Trophoblast cell (in vitro differentiated cells and primary cell): ENCODE measurements around the gene TBC1D9.

Experiments used
- DNase-seq, 2 donors: peaks; one replicate each; pipeline ENCODE4 v3.0.0-alpha.2; 2016
- H2AFZ ChIP-seq: 2 replicates; pipeline ENCODE4 v1.6.1; 2013; ENCODE audit warnings: low read length, moderate library complexity, mild to moderate bottlenecking; ENCODE audit not compliant: insufficient read depth, poor library complexity
- H2AK5ac ChIP-seq: 2 replicates; pipeline ENCODE4 v1.6.1; 2013; ENCODE audit warnings: mild to moderate bottlenecking, low read length
- H2BK120ac ChIP-seq: 2 replicates; pipeline ENCODE4 v1.6.1; 2013; ENCODE audit warnings: low read length, mild to moderate bottlenecking, moderate library complexity; ENCODE audit not compliant: insufficient read depth, poor library complexity
- H2BK12ac ChIP-seq: 2 replicates; pipeline ENCODE4 v1.6.1; 2013; ENCODE audit warnings: mild to moderate bottlenecking, low read length, moderate library complexity
- H2BK5ac ChIP-seq: 2 replicates; pipeline ENCODE4 v1.6.1; 2013; ENCODE audit warnings: low read length, low read depth, moderate library complexity, mild to moderate bottlenecking; ENCODE audit not compliant: poor library complexity
- H3K14ac ChIP-seq: 2 replicates; pipeline ENCODE4 v1.6.1; 2013; ENCODE audit warnings: mild to moderate bottlenecking, low read length
- H3K18ac ChIP-seq: 2 replicates; pipeline ENCODE4 v1.6.1; 2013; ENCODE audit warnings: mild to moderate bottlenecking, low read length
- H3K23ac ChIP-seq: 2 replicates; pipeline ENCODE4 v1.6.1; 2013; ENCODE audit warnings: low read length
- H3K27ac ChIP-seq: 2 replicates; pipeline ENCODE4 v1.5.1; 2013; ENCODE audit warnings: low read depth, mild to moderate bottlenecking, inconsistent platforms, low read length, moderate library complexity
- H3K27me3 ChIP-seq: 2 replicates; pipeline ENCODE4 v1.6.1; 2013; ENCODE audit warnings: inconsistent platforms, mild to moderate bottlenecking, low read length, moderate library complexity; ENCODE audit not compliant: insufficient read depth
- H3K36me3 ChIP-seq, 2 experiments: 1 replicate in 1 of 2; 2 replicates in 1 of 2; pipeline ENCODE4 v1.6.1; 2013; ENCODE audit warnings: low read length in 2 of 2, mild to moderate bottlenecking in 2 of 2, moderate library complexity in 1 of 2; ENCODE audit not compliant: insufficient read depth in 2 of 2, control insufficient read depth in 1 of 2
- H3K4ac ChIP-seq: 2 replicates; pipeline ENCODE4 v1.6.1; 2013; ENCODE audit warnings: low read depth, mild to moderate bottlenecking, low read length, moderate library complexity
- H3K4me1 ChIP-seq, 2 experiments: 1 replicate in 1 of 2; 2 replicates in 1 of 2; pipeline ENCODE4 v1.6.1; 2013; ENCODE audit warnings: low read length in 2 of 2, mild to moderate bottlenecking in 2 of 2, moderate library complexity in 1 of 2; ENCODE audit not compliant: insufficient read depth in 2 of 2, control insufficient read depth in 1 of 2
- H3K4me2 ChIP-seq: 2 replicates; pipeline ENCODE4 v1.6.1; 2013; ENCODE audit warnings: inconsistent platforms, mild to moderate bottlenecking, low read length, moderate library complexity
- H3K4me3 ChIP-seq: 2 replicates; pipeline ENCODE4 v1.5.1; 2013; ENCODE audit warnings: mild to moderate bottlenecking, low read depth, low read length, inconsistent platforms
- H3K79me1 ChIP-seq: one replicate; pipeline ENCODE4 v1.6.1; 2013; ENCODE audit warnings: low read length
- H3K79me2 ChIP-seq: 2 replicates; pipeline ENCODE4 v1.6.1; 2013; ENCODE audit warnings: low read length, mild to moderate bottlenecking; ENCODE audit not compliant: control insufficient read depth, insufficient read depth, poor library complexity
- H3K9ac ChIP-seq: 2 replicates; pipeline ENCODE4 v1.6.1; 2013; ENCODE audit warnings: mild to moderate bottlenecking, low read length
- H3K9me3 ChIP-seq: 2 replicates; pipeline ENCODE4 v1.6.1; 2013; ENCODE audit warnings: low read depth, mild to moderate bottlenecking, control low read depth, inconsistent platforms, low read length; ENCODE audit not compliant: insufficient read depth
- H4K12ac ChIP-seq: 2 replicates; pipeline ENCODE4 v1.6.1; 2013; ENCODE audit warnings: low read depth, mild to moderate bottlenecking, low read length, moderate library complexity
- H4K8ac ChIP-seq: 2 replicates; pipeline ENCODE4 v1.6.1; 2013; ENCODE audit warnings: low read depth, mild to moderate bottlenecking, low read length, moderate library complexity
- H4K91ac ChIP-seq: one replicate; pipeline ENCODE4 v1.6.1; 2013; ENCODE audit warnings: low read depth, mild to moderate bottlenecking, low read length, moderate library complexity
- WGBS: extraction: QIAGEN DNeasy Blood & Tissue Kit; methylation state at CpG from one replicate; pipeline ENCODE4 v1.1.7; 2013; ENCODE audit warnings: missing lambda C conversion rate; ENCODE audit not compliant: insufficient read length, insufficient coverage; ENCODE audit errors: extremely low coverage; 5-methylcytosine and 5-hydroxymethylcytosine counted together

Gene TBC1D9

GRCh38 chr4:140652601-140653000 lies 103.6 kb downstream of the TBC1D9 start:
- H3K23ac ChIP-seq, result no peak overlapping the region
- H3K4ac ChIP-seq, result no peak overlapping the region
- H3K4me2 ChIP-seq, result no peak overlapping the region
- no peak overlapping the region for H4K12ac ChIP-seq
- WGBS, result no CpG with 5 or more reads among the region's 2 CpGs
- H3K9me3 ChIP-seq, result peaks cover 1% of the 10 kb centered on the region
- H2AFZ ChIP-seq, result no peak overlapping the region
- H3K79me1 ChIP-seq, result peaks cover 10% of the 10 kb centered on the region
- H3K4me1 ChIP-seq, result peaks cover 7 to 8% of the 10 kb centered on the region in 2 experiments
- no peak overlapping the region for H3K14ac ChIP-seq
- no peak overlapping the region for H3K18ac ChIP-seq
- no peak overlapping the region for H4K91ac ChIP-seq
- H2BK120ac ChIP-seq, result no peak overlapping the region
- H3K79me2 ChIP-seq, result no peaks in the 10 kb centered on the region
- H3K27me3 ChIP-seq, result no peaks in the 10 kb centered on the region
- DNase-seq, result no peak
- no peak overlapping the region for H2BK12ac ChIP-seq
- H3K9ac ChIP-seq, result no peak overlapping the region
- peaks cover 16 to 35% of the 10 kb centered on the region in 2 experiments for H3K36me3 ChIP-seq
- no peak overlapping the region for H2AK5ac ChIP-seq
- no peak overlapping the region for H4K8ac ChIP-seq
- no peak overlapping the region for H3K4me3 ChIP-seq
- H2BK5ac ChIP-seq, result no peak overlapping the region
- no peak overlapping the region for H3K27ac ChIP-seq

GRCh38 chr4:140648716-140649308 lies 107.4 kb downstream of the TBC1D9 start:
- Histone ChIP-seq H3K4ac (no peak overlapping the region), H2BK5ac (no peak overlapping the region), H3K79me1 (peaks cover 11% of the 10 kb centered on the region), H3K4me2 (no peak overlapping the region), H3K27me3 (no peaks in the 10 kb centered on the region), H2AK5ac (no peak overlapping the region), H3K9me3 (no peaks in the 10 kb centered on the region), H2BK120ac (no peak overlapping the region), H3K4me3 (no peak overlapping the region), H4K8ac (no peak overlapping the region), H2AFZ (no peak overlapping the region), H4K12ac (no peak overlapping the region), H3K18ac (no peak overlapping the region), H3K79me2 (no peaks in the 10 kb centered on the region), H3K9ac (no peak overlapping the region), H3K23ac (no peak overlapping the region), H3K27ac (no peak overlapping the region), H3K14ac (no peak overlapping the region), H3K4me1 (peaks cover 13 to 17% of the 10 kb centered on the region in 2 experiments), H3K36me3 (peaks cover 26 to 41% of the 10 kb centered on the region in 2 experiments), H4K91ac (no peak overlapping the region), H2BK12ac (no peak overlapping the region)
- DNase-seq, result no peak
- WGBS, result no CpG with 5 or more reads among the region's 2 CpGs

- H3K27me3 ChIP-seq, result no peaks in the 10 kb centered on the region
- no peak overlapping the region for H2AK5ac ChIP-seq
- H3K4me3 ChIP-seq, result no peak overlapping the region
- no peak overlapping the region for H2BK120ac ChIP-seq
- H3K14ac ChIP-seq, result no peak overlapping the region
- no peak overlapping the region for H4K8ac ChIP-seq
- H2AFZ ChIP-seq, result no peak overlapping the region
- no peak overlapping the region for H4K12ac ChIP-seq
- H2BK5ac ChIP-seq, result no peak overlapping the region
- peaks cover 20 to 21% of the 10 kb centered on the region in 2 experiments for H3K4me1 ChIP-seq
- no peak overlapping the region for H2BK12ac ChIP-seq
- peaks cover 2% of the 10 kb centered on the region for H3K9me3 ChIP-seq
- no peak overlapping the region for H3K23ac ChIP-seq
- no CpG with 5 or more reads among the region's 9 CpGs for WGBS
- DNase-seq, result no peak
- H3K27ac ChIP-seq, result no peak overlapping the region
- no peak overlapping the region for H3K4ac ChIP-seq
- H3K18ac ChIP-seq, result no peak overlapping the region
- no peak overlapping the region for H3K4me2 ChIP-seq
- H3K79me2 ChIP-seq, result no peaks in the 10 kb centered on the region
- H3K36me3 ChIP-seq, result peaks cover 39 to 52% of the 10 kb centered on the region in 2 experiments
- no peak overlapping the region for H3K9ac ChIP-seq
- no peak overlapping the region for H4K91ac ChIP-seq
- H3K79me1 ChIP-seq, result peaks cover 5% of the 10 kb centered on the region
These were observed 110.4 kb downstream of the TBC1D9 start for GRCh38 chr4:140645614-140646412.

GRCh38 chr4:140645196-140645595 lies 111.0 kb downstream of the TBC1D9 start:
- no peaks in the 10 kb centered on the region for H3K79me2 ChIP-seq
- H3K9ac ChIP-seq, result no peak overlapping the region
- H3K4me2 ChIP-seq, result no peak overlapping the region
- H2BK5ac ChIP-seq, result peak overlapping the region; percentile 21
- H2BK12ac ChIP-seq, result peak overlapping the region; percentile 16
- peaks cover 5% of the 10 kb centered on the region for H3K79me1 ChIP-seq
- peaks cover 20 to 21% of the 10 kb centered on the region in 2 experiments for H3K4me1 ChIP-seq
- H3K27me3 ChIP-seq, result no peaks in the 10 kb centered on the region
- peak overlapping the region; percentile 62 for H4K8ac ChIP-seq
- no peak overlapping the region for H3K4ac ChIP-seq
- H2BK120ac ChIP-seq, result no peak overlapping the region
- no peak overlapping the region for H3K4me3 ChIP-seq
- H3K36me3 ChIP-seq, result peaks cover 34 to 47% of the 10 kb centered on the region in 2 experiments
- H3K27ac ChIP-seq, result no peak overlapping the region
- H3K23ac ChIP-seq, result no peak overlapping the region
- no CpG with 5 or more reads among the region's 11 CpGs for WGBS
- H4K91ac ChIP-seq, result no peak overlapping the region
- peak overlapping the region; percentile 90 for H3K18ac ChIP-seq
- no peak overlapping the region for H2AFZ ChIP-seq
- no peak overlapping the region for H3K14ac ChIP-seq
- peaks cover 2% of the 10 kb centered on the region for H3K9me3 ChIP-seq
- H4K12ac ChIP-seq, result no peak overlapping the region
- H2AK5ac ChIP-seq, result peak overlapping the region; percentile 9
- DNase-seq, result no peak
